ENCODE measurements around the gene WDR91. TPM values are rescaled to one million over a fixed set of nuclear protein-coding genes. Genes with fewer than 3 reads are reported as not detected.

The WDR91 gene
- total RNA-seq, 2 experiments from 2014 or later = 9.3 to 25.9 TPM

- Mint-ChIP-seq H3K4me1 (peaks cover 16% of the 10 kb centered on the region), H3K27me3 (no peaks in the 10 kb centered on the region), H3K4me3 (no peak overlapping the region), H3K27ac (no peak overlapping the region), H3K9me3 (ENCODE audit: low read depth) (no peaks in the 10 kb centered on the region), H3K36me3 (peaks cover 41% of the 10 kb centered on the region)
- CTCF ChIA-PET = no interaction called here
- ATAC-seq (no peak), DNase-seq (peak; percentile 12)
Observed at GRCh38 chr7:135189221-135189662, 22.1 kb downstream of the WDR91 start.

GRCh38 chr7:135188298-135188984 lies 22.9 kb downstream of the WDR91 start:
- H3K4me3 Mint-ChIP-seq = no peak overlapping the region
- H3K4me1 Mint-ChIP-seq = peaks cover 16% of the 10 kb centered on the region
- ATAC-seq = no peak
- no peaks in the 10 kb centered on the region for H3K27me3 Mint-ChIP-seq
- peak; percentile 9 for DNase-seq
- H3K27ac Mint-ChIP-seq = no peak overlapping the region
- peaks cover 2% of the 10 kb centered on the region for H3K9me3 Mint-ChIP-seq (ENCODE audit: low read depth)
- peaks cover 49% of the 10 kb centered on the region for H3K36me3 Mint-ChIP-seq
- CTCF ChIA-PET = no interaction called here

- DNase-seq (peak; percentile 43), ATAC-seq (no peak)
- Mint-ChIP-seq H3K27ac (no peak overlapping the region), H3K4me3 (no peak overlapping the region), H3K27me3 (no peaks in the 10 kb centered on the region), H3K4me1 (peaks cover 16% of the 10 kb centered on the region), H3K9me3 (ENCODE audit: low read depth) (peaks cover 10% of the 10 kb centered on the region), H3K36me3 (peaks cover 59% of the 10 kb centered on the region)
- CTCF ChIA-PET = interaction anchor here (1.2 kb wide), 1 partner anchor 18 kb away, joined by 3 read pairs; no protein-coding TSS in a partner anchor
Observed at GRCh38 chr7:135186841-135187253, 24.5 kb downstream of the WDR91 start.

- no peak for DNase-seq
- H3K4me3 Mint-ChIP-seq = no peak overlapping the region
- ATAC-seq = no peak
- no peaks in the 10 kb centered on the region for H3K27me3 Mint-ChIP-seq
- peaks cover 16% of the 10 kb centered on the region for H3K4me1 Mint-ChIP-seq
- peaks cover 16% of the 10 kb centered on the region for H3K9me3 Mint-ChIP-seq (ENCODE audit: low read depth)
- no peak overlapping the region for H3K27ac Mint-ChIP-seq
- CTCF ChIA-PET = interaction anchor here (1.1 to 1.2 kb wide), 2 partner anchors 17 to 76 kb away, joined by 3 read pairs; no protein-coding TSS in a partner anchor
- peaks cover 61% of the 10 kb centered on the region for H3K36me3 Mint-ChIP-seq
Observed at GRCh38 chr7:135186261-135186540, 25.1 kb downstream of the WDR91 start.

- DNase-seq (peak; percentile 35), ATAC-seq (no peak)
- peaks cover 16% of the 10 kb centered on the region for H3K4me1 Mint-ChIP-seq
- peaks cover 62% of the 10 kb centered on the region for H3K36me3 Mint-ChIP-seq
- no peak overlapping the region for H3K27ac Mint-ChIP-seq
- peaks cover 18% of the 10 kb centered on the region for H3K9me3 Mint-ChIP-seq (ENCODE audit: low read depth)
- CTCF ChIA-PET = interaction anchor here (1.1 to 1.2 kb wide), 2 partner anchors 17 to 75 kb away, joined by 3 read pairs; no protein-coding TSS in a partner anchor
- H3K27me3 Mint-ChIP-seq = no peaks in the 10 kb centered on the region
- H3K4me3 Mint-ChIP-seq = no peak overlapping the region
Observed at GRCh38 chr7:135185471-135186260, 25.7 kb downstream of the WDR91 start.

- no peak for ATAC-seq
- peaks cover 16% of the 10 kb centered on the region for H3K4me1 Mint-ChIP-seq
- peaks cover 20% of the 10 kb centered on the region for H3K9me3 Mint-ChIP-seq (ENCODE audit: low read depth)
- H3K27ac Mint-ChIP-seq = no peak overlapping the region
- no peak overlapping the region for H3K4me3 Mint-ChIP-seq
- no peaks in the 10 kb centered on the region for H3K27me3 Mint-ChIP-seq
- DNase-seq = peak; percentile 9
- CTCF ChIA-PET = no interaction called here
- peaks cover 67% of the 10 kb centered on the region for H3K36me3 Mint-ChIP-seq
Observed at GRCh38 chr7:135184254-135184841, 27.0 kb downstream of the WDR91 start.

- CTCF ChIA-PET = no interaction called here
- H3K27me3 Mint-ChIP-seq = no peaks in the 10 kb centered on the region
- no peak overlapping the region for H3K4me3 Mint-ChIP-seq
- no peak for ATAC-seq
- peaks cover 16% of the 10 kb centered on the region for H3K4me1 Mint-ChIP-seq
- H3K36me3 Mint-ChIP-seq = peaks cover 66% of the 10 kb centered on the region
- peak; percentile 9 for DNase-seq
- H3K9me3 Mint-ChIP-seq (ENCODE audit: low read depth) = peaks cover 20% of the 10 kb centered on the region
- no peak overlapping the region for H3K27ac Mint-ChIP-seq
Observed at GRCh38 chr7:135183478-135183877, 27.8 kb downstream of the WDR91 start.

GRCh38 chr7:135181929-135182678 lies 29.2 kb downstream of the WDR91 start:
- Mint-ChIP-seq H3K9me3 (ENCODE audit: low read depth) (peaks cover 20% of the 10 kb centered on the region), H3K27ac (no peak overlapping the region), H3K4me1 (peaks cover 12% of the 10 kb centered on the region), H3K4me3 (no peak overlapping the region), H3K36me3 (peaks cover 59% of the 10 kb centered on the region), H3K27me3 (no peaks in the 10 kb centered on the region)
- ATAC-seq = no peak
- CTCF ChIA-PET = no interaction called here
- peak; percentile 7 for DNase-seq

- ATAC-seq (no peak), DNase-seq (no peak)
- H3K4me1 Mint-ChIP-seq = peaks cover 6% of the 10 kb centered on the region
- H3K27ac Mint-ChIP-seq = no peak overlapping the region
- no peak overlapping the region for H3K4me3 Mint-ChIP-seq
- CTCF ChIA-PET = no interaction called here
- peaks cover 54% of the 10 kb centered on the region for H3K36me3 Mint-ChIP-seq
- H3K9me3 Mint-ChIP-seq (ENCODE audit: low read depth) = peaks cover 20% of the 10 kb centered on the region
- H3K27me3 Mint-ChIP-seq = no peaks in the 10 kb centered on the region
Observed at GRCh38 chr7:135181261-135181928, 29.9 kb downstream of the WDR91 start.

GRCh38 chr7:135180122-135180521 lies 31.2 kb downstream of the WDR91 start:
- CTCF ChIA-PET = no interaction called here
- H3K27ac Mint-ChIP-seq = no peak overlapping the region
- peaks cover 20% of the 10 kb centered on the region for H3K9me3 Mint-ChIP-seq (ENCODE audit: low read depth)
- no peak for ATAC-seq
- no peak overlapping the region for H3K4me3 Mint-ChIP-seq
- H3K36me3 Mint-ChIP-seq = peaks cover 42% of the 10 kb centered on the region
- DNase-seq = no peak
- no peaks in the 10 kb centered on the region for H3K27me3 Mint-ChIP-seq
- H3K4me1 Mint-ChIP-seq = no peaks in the 10 kb centered on the region

GRCh38 chr7:135179321-135179925 lies 31.9 kb downstream of the WDR91 start:
- Mint-ChIP-seq H3K4me1 (no peaks in the 10 kb centered on the region), H3K36me3 (peaks cover 36% of the 10 kb centered on the region), H3K4me3 (no peak overlapping the region), H3K9me3 (ENCODE audit: low read depth) (peaks cover 20% of the 10 kb centered on the region), H3K27ac (no peak overlapping the region), H3K27me3 (no peaks in the 10 kb centered on the region)
- CTCF ChIA-PET = interaction anchor here (1.0 to 1.1 kb wide), 3 partner anchors 9 to 31 kb away, joined by 3 read pairs; partner anchors contain the start of genes CYREN and TMEM140
- ATAC-seq (no peak), DNase-seq (no peak)

- Mint-ChIP-seq H3K27me3 (no peaks in the 10 kb centered on the region), H3K4me3 (no peak overlapping the region), H3K36me3 (peaks cover 26% of the 10 kb centered on the region), H3K9me3 (ENCODE audit: low read depth) (peaks cover 18% of the 10 kb centered on the region), H3K4me1 (no peaks in the 10 kb centered on the region), H3K27ac (no peak overlapping the region)
- no peak for DNase-seq
- CTCF ChIA-PET = interaction anchor here (1.0 to 1.1 kb wide), 3 partner anchors 8 to 30 kb away, joined by 3 read pairs; partner anchors contain the start of genes CYREN and TMEM140
- ATAC-seq = no peak
Observed at GRCh38 chr7:135178364-135178763, 33.0 kb downstream of the WDR91 start.
